Hepatocyte (in vitro differentiated cells): Measurements from ENCODE around the gene FUCA2.
"Not testable (repeated sequence)": the region's sequence is repeated elsewhere in the genome, so short reads cannot be mapped to it uniquely, and the experiment has no call there.

ENCODE experiments used
- CTCF ChIP-seq: fragments of 200-600 bp; sonication (generic); IDR thresholded peaks from 2 replicates; pipeline ENCODE4 v1.5.1; 2016; ENCODE audit warnings: antibody characterized with exemption, mild to moderate bottlenecking; ENCODE audit not compliant: poor library complexity
- EZH2phosphoT487 ChIP-seq: fragments of 200-600 bp; sonication (generic); IDR thresholded peaks from one replicate; pipeline ENCODE4 v1.6.1; 2018; ENCODE audit warnings: antibody characterized with exemption, mild to moderate bottlenecking, low read depth, moderate library complexity; ENCODE audit not compliant: unreplicated experiment, severe bottlenecking

- TF ChIP-seq CTCF, EZH2phosphoT487: not testable (repeated sequence)
These were observed 42.7 kb downstream of the FUCA2 start for GRCh38 chr6:143468823-143469222.
